Measurements from ENCODE around the gene LDB2. TPM values are rescaled to one million over a fixed set of nuclear protein-coding genes. Genes with fewer than 3 reads are reported as not detected.

The LDB2 gene
- total RNA-seq, 1 donor from 2014 or later, result 31.5 TPM

- peaks cover 12% of the 10 kb centered on the region for H3K4me1 Mint-ChIP-seq (ENCODE audit: unreplicated experiment)
- no peak for DNase-seq (ENCODE audit: extremely low spot score, unreplicated experiment)
- H3K4me3 Mint-ChIP-seq, result no peak overlapping the region
- no peaks in the 10 kb centered on the region for H3K9me3 Mint-ChIP-seq
- H3K27ac Mint-ChIP-seq, result no peak overlapping the region
- no peaks in the 10 kb centered on the region for H3K36me3 Mint-ChIP-seq
- H3K27me3 Mint-ChIP-seq, result peaks cover 4% of the 10 kb centered on the region
- no peak for TF ChIP-seq CTCF (conservative IDR thresholded peaks at IDR 0.05)
These were observed 164.9 kb downstream of the LDB2 start for GRCh38 chr4:16733509-16733908.

- no peak for DNase-seq (ENCODE audit: extremely low spot score, unreplicated experiment)
- Mint-ChIP-seq H3K9me3 (no peaks in the 10 kb centered on the region), H3K27me3 (peaks cover 4% of the 10 kb centered on the region), H3K4me3 (no peak overlapping the region), H3K27ac (no peak overlapping the region), H3K4me1 (ENCODE audit: unreplicated experiment) (peaks cover 12% of the 10 kb centered on the region), H3K36me3 (no peaks in the 10 kb centered on the region)
- no peak for TF ChIP-seq CTCF (conservative IDR thresholded peaks at IDR 0.05)
These were observed 165.7 kb downstream of the LDB2 start for GRCh38 chr4:16732741-16733140.

GRCh38 chr4:16731776-16732380 is 166.6 kb downstream of the LDB2 start:
- peaks cover 12% of the 10 kb centered on the region for H3K4me1 Mint-ChIP-seq (ENCODE audit: unreplicated experiment)
- no peak overlapping the region for H3K27ac Mint-ChIP-seq
- no peaks in the 10 kb centered on the region for H3K9me3 Mint-ChIP-seq
- no peak for DNase-seq (ENCODE audit: extremely low spot score, unreplicated experiment)
- no peak overlapping the region for H3K4me3 Mint-ChIP-seq
- no peak for TF ChIP-seq CTCF (conservative IDR thresholded peaks at IDR 0.05)
- no peaks in the 10 kb centered on the region for H3K36me3 Mint-ChIP-seq
- H3K27me3 Mint-ChIP-seq, result peaks cover 4% of the 10 kb centered on the region

GRCh38 chr4:16730522-16731205 is 167.8 kb downstream of the LDB2 start:
- DNase-seq (ENCODE audit: extremely low spot score, unreplicated experiment), result no peak
- Mint-ChIP-seq H3K9me3 (no peaks in the 10 kb centered on the region), H3K4me3 (no peak overlapping the region), H3K4me1 (ENCODE audit: unreplicated experiment) (peaks cover 12% of the 10 kb centered on the region), H3K27ac (no peak overlapping the region), H3K27me3 (peaks cover 4% of the 10 kb centered on the region), H3K36me3 (no peaks in the 10 kb centered on the region)
- TF ChIP-seq CTCF (conservative IDR thresholded peaks at IDR 0.05), result no peak

- Mint-ChIP-seq H3K4me1 (ENCODE audit: unreplicated experiment) (peaks cover 12% of the 10 kb centered on the region), H3K27ac (peak overlapping the region; percentile 22), H3K4me3 (no peak overlapping the region), H3K36me3 (no peaks in the 10 kb centered on the region), H3K9me3 (no peaks in the 10 kb centered on the region), H3K27me3 (peaks cover 1% of the 10 kb centered on the region)
- no peak for DNase-seq (ENCODE audit: extremely low spot score, unreplicated experiment)
- TF ChIP-seq CTCF (conservative IDR thresholded peaks at IDR 0.05), result no peak
These were observed 169.1 kb downstream of the LDB2 start for GRCh38 chr4:16729336-16729735.
